M059J (cell line): ENCODE measurements around the gene WDR62. TPM values are rescaled to one million over a fixed set of nuclear protein-coding genes. Genes with fewer than 3 reads are reported as not detected.
A peak's percentile ranks its signal among the peaks of the same experiment; 100 is the strongest.

Source experiments
- DNase-seq: peaks from one replicate; pipeline ENCODE4 v3.0.0-alpha.2; 2012; ENCODE audit warnings: low read depth
- total RNA-seq: library from RNA; depleted of rRNA; stranded (reverse); fragments of >200 nt; shearing (Covaris generic); gene quantifications from 2 replicates; pipeline ENCODE4 v1.2.3, GENCODE V29; 2014; rRNA removed

Gene WDR62
- total RNA-seq, 1 experiment from 2014 or later, result 19.4 TPM

DNA sequence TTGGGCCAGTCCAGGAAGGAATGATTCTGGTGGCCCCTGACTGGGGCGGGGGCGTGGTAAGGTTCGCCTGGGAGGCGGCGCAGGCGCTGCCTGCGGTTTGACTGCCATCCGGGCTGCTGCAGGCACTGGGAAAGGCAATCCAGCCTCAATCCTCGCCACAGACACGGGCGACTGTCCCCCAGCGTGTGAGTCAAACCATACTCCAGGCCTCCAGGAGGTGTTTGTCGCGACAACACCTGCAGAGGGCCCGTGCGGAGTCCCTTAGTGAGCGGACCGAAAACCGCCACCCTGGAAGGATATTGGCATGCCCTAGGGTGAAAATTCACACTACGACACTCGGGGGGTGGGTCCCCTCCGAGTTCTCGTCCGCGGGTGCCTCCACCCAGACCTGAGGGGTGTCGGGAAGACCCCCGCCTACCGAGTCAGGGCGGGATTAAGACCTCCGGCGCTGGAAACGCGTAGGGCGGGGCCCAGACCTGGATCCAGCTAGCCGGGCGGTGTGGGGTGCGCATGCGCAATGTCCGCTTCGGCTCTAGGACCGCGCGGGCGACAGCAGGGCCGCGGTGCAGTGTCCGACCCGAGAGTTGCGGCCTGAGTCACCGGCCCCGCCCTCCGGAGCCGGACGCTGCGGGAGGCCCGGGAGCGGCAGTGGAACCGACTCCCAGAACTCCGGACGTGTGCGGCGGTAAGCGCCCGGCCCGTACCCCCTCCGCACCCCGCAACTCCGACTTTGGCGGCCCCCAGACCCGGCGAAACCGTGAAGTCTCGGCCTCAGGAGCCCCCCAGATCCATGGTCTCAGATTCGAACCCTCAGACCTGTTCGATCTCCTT, 85.0 kb downstream of the WDR62 start, which contains the start of gene CAPNS1:
Gene CAPNS1, plus strand, starts transcription at position 594 of the 831 bp plus-strand sequence. CDS start 946 bp downstream, outside the sequence.
- peak; percentile 95 for DNase-seq

- DNase-seq, result peak; percentile 66
Observed at GRCh38 chr19:36140304-36141038, 85.8 kb downstream of the WDR62 start.

- DNase-seq, result peak; percentile 79
Observed at GRCh38 chr19:36141039-36141927, 86.6 kb downstream of the WDR62 start.

- DNase-seq, result no peak
Observed at GRCh38 chr19:36142046-36142445, 87.3 kb downstream of the WDR62 start.

DNA sequence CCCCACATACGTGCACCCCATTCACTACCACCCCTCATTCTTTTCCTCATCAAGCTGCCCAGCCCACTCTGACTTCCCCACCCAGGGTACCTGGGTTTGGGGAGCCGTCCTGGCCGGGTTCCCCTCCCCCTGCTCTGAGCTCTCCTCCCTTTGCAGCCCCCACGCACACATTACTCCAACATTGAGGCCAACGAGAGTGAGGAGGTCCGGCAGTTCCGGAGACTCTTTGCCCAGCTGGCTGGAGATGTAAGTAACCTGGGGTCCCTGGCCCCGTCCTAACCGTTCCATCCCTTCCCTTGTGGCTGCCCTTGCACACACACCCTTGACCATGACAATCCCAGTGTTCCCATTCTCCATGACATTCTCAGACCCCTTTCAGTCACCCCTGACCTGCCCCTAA, 87.8 kb downstream of the WDR62 start:
- no peak for DNase-seq

GRCh38 chr19:36144624-36145023, 89.9 kb downstream of the WDR62 start:
- no peak for DNase-seq

DNA sequence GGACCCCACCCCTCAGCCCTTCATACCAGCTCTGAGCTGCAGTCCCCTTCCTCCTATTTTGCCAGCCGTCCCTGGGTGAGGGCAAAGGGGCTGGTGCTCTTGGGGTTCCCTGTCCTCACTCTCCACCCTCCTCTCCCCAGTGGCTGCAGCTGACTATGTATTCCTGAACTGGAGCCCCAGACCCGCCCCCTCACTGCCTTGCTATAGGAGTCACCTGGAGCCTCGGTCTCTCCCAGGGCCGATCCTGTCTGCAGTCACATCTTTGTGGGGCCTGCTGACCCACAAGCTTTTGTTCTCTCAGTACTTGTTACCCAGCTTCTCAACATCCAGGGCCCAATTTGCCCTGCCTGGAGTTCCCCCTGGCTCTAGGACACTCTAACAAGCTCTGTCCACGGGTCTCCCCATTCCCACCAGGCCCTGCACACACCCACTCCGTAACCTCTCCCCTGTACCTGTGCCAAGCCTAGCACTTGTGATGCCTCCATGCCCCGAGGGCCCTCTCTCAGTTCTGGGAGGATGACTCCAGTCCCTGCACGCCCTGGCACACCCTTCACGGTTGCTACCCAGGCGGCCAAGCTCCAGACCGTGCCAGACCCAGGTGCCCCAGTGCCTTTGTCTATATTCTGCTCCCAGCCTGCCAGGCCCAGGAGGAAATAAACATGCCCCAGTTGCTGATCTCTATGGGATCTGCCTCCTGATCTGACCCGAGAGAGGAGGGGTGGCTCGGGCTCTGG, 95.1 kb downstream of the WDR62 start:
- DNase-seq, result no peak

- DNase-seq, result no peak
Observed at GRCh38 chr19:36150586-36150985, 95.9 kb downstream of the WDR62 start.

GRCh38 chr19:36151144-36152018, 96.7 kb downstream of the WDR62 start:
- DNase-seq, result no peak

DNA sequence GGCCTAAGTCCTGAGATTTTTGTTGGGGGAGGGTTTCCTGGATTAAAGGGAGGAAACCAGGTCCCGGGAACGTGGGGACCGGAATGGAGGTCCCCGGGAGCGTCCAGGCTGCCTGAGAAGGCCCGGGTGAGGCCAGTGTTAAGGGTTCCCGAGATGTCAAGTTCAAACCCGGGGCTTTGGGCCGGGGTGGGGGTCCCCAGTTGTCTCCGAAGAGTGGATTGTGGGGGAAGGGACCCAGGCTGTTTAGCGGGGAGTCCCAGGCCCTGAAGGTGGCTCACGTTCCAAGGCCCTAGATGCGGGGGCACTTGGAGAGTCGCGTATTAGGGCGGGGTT, 97.3 kb downstream of the WDR62 start:
- DNase-seq, result no peak

- no peak for DNase-seq
Observed at GRCh38 chr19:36152352-36153091, 97.8 kb downstream of the WDR62 start, which contains the start of gene COX7A1. COX7A1 (minus strand) TSS chr19:36152447; CDS start chr19:36152407, 40 bp downstream.

DNA sequence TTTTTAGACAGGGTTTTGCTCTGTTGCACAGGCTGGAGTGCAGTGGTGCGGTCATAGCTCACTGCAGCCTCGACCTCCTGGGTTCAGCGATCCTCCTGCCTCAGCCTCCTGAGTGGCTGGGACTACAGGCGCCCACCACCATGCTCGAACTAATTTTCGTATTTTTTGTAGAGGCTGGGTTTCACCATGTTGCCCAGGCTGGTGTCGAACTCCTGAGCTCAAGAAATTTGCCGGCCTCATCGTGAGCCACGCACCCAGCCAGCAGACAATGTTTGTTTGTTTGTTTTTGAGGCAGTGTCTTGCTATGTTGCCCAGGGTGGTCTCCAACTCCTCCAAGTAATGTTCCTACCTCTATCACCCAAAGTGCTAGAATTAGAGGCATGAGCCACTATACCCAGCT, 98.4 kb downstream of the WDR62 start:
- DNase-seq, result no peak

Other genes with a start within 250 kb of the WDR62 start
- gene PRODH2, start 242.1 kb upstream of the WDR62 start, total RNA-seq, result not detected in 2 replicates
- not detected in 2 replicates for gene NPHS1, start 202.4 kb upstream of the WDR62 start, total RNA-seq
- gene KIRREL2, start 198.0 kb upstream of the WDR62 start, total RNA-seq, result 0.07 and 0.17 TPM in 2 replicates
- gene APLP1, start 186.3 kb upstream of the WDR62 start, total RNA-seq, result 42.4 and 51.5 TPM in 2 replicates
- 0.91 and 6.1 TPM in 2 replicates for gene NFKBID, start 154.4 kb upstream of the WDR62 start, total RNA-seq
- gene HCST, start 152.4 kb upstream of the WDR62 start, total RNA-seq, result not detected in 2 replicates
- not detected in 2 replicates for gene TYROBP, start 146.6 kb upstream of the WDR62 start, total RNA-seq
- 3.3 and 4.6 TPM in 2 replicates for gene LRFN3, start 118.5 kb upstream of the WDR62 start, total RNA-seq
- 32.0 and 40.1 TPM in 2 replicates for gene SDHAF1, start 59.7 kb upstream of the WDR62 start, total RNA-seq
- gene SYNE4, start 46.1 kb upstream of the WDR62 start, total RNA-seq, result not detected in 2 replicates
- gene ALKBH6, start 40.7 kb upstream of the WDR62 start, total RNA-seq, result 54.6 and 64.6 TPM in 2 replicates
- 1.3 and 6.7 TPM in 2 replicates for gene CLIP3, start 22.0 kb upstream of the WDR62 start, total RNA-seq
- 4.3 and 6.8 TPM in 2 replicates for gene THAP8, start 612 bp upstream of the WDR62 start, total RNA-seq
- gene OVOL3, start 56.2 kb downstream of the WDR62 start, total RNA-seq, result 0.39 TPM in 1 of 2 replicates, not detected in the other
- gene POLR2I, start 60.0 kb downstream of the WDR62 start, total RNA-seq, result 90.4 and 115 TPM in 2 replicates
- 307 and 372 TPM in 2 replicates for gene TBCB, start 60.6 kb downstream of the WDR62 start, total RNA-seq
- gene CAPNS1, start 85.2 kb downstream of the WDR62 start, total RNA-seq, result 425 and 426 TPM in 2 replicates
- gene COX7A1, start 97.5 kb downstream of the WDR62 start, total RNA-seq, result not detected in 2 replicates
- 2.2 and 3.6 TPM in 2 replicates for gene ZNF565, start 159.8 kb downstream of the WDR62 start, total RNA-seq
- gene ZNF146, start 160.2 kb downstream of the WDR62 start, total RNA-seq, result 72.9 and 95.5 TPM in 2 replicates